Measurements from ENCODE around the gene OR2S2. TPM values are rescaled to one million over a fixed set of nuclear protein-coding genes. Genes with fewer than 3 reads are reported as not detected.

Gene OR2S2
- total RNA-seq, 2 donors from 2014 or later = not detected

- Histone ChIP-seq H3K27ac (ENCODE audit: low read depth, low read length) (no peak overlapping the region), H3K9ac (ENCODE audit: extremely low read depth, low read length, poor library complexity, severe bottlenecking) (no peak overlapping the region), H3K27me3 (ENCODE audit: control insufficient read depth, insufficient read depth, low read length, poor library complexity, severe bottlenecking) (peaks cover 23% of the 10 kb centered on the region), H3K4me3 (ENCODE audit: low read length) (no peak overlapping the region), H3K36me3 (ENCODE audit: control insufficient read depth, insufficient read depth, low read length) (no peaks in the 10 kb centered on the region), H3K9me3 (ENCODE audit: control insufficient read depth, low read length) (no peaks in the 10 kb centered on the region), H3K4me1 (ENCODE audit: control insufficient read depth, insufficient read depth, low read length) (no peaks in the 10 kb centered on the region)
- no peak for TF ChIP-seq CTCF (conservative IDR thresholded peaks at IDR 0.05)
- Mint-ChIP-seq H3K36me3 (ENCODE audit: low read depth) (no peaks in the 10 kb centered on the region), H3K9me3 (no peaks in the 10 kb centered on the region), H3K4me3 (no peak overlapping the region), H3K27ac (no peak overlapping the region), H3K4me1 (no peaks in the 10 kb centered on the region), H3K27me3 (ENCODE audit: insufficient read depth) (peaks cover 57% of the 10 kb centered on the region)
- no peak for DNase-seq
- 88 to 94% methylated on average over 2 to 3 of the region's 3 CpGs for WGBS, 2 experiments (ENCODE audit: insufficient coverage in 1 of 2, insufficient read length in 1 of 2)
These were observed 2.2 kb upstream of the OR2S2 start for GRCh38 chr9:35960039-35960655.

GRCh38 chr9:35956651-35957050 is 1.3 kb downstream of the OR2S2 start:
- Mint-ChIP-seq H3K36me3 (ENCODE audit: low read depth) (no peaks in the 10 kb centered on the region), H3K27me3 (ENCODE audit: insufficient read depth) (peaks cover 55% of the 10 kb centered on the region), H3K4me3 (no peak overlapping the region), H3K9me3 (no peaks in the 10 kb centered on the region), H3K4me1 (no peaks in the 10 kb centered on the region), H3K27ac (no peak overlapping the region)
- peaks cover 40% of the 10 kb centered on the region for H3K27me3 ChIP-seq (ENCODE audit: control insufficient read depth, insufficient read depth, low read length, poor library complexity, severe bottlenecking)
- 92 to 96% methylated on average over 5 of the region's 5 CpGs for WGBS, 2 experiments (ENCODE audit: insufficient coverage in 1 of 2, insufficient read length in 1 of 2)
- H3K9me3 ChIP-seq (ENCODE audit: control insufficient read depth, low read length) = no peaks in the 10 kb centered on the region
- H3K9ac ChIP-seq (ENCODE audit: extremely low read depth, low read length, poor library complexity, severe bottlenecking) = no peak overlapping the region
- H3K36me3 ChIP-seq (ENCODE audit: control insufficient read depth, insufficient read depth, low read length) = no peaks in the 10 kb centered on the region
- TF ChIP-seq CTCF (conservative IDR thresholded peaks at IDR 0.05) = no peak
- no peak for DNase-seq
- H3K27ac ChIP-seq (ENCODE audit: low read depth, low read length) = no peak overlapping the region
- no peaks in the 10 kb centered on the region for H3K4me1 ChIP-seq (ENCODE audit: control insufficient read depth, insufficient read depth, low read length)
- no peak overlapping the region for H3K4me3 ChIP-seq (ENCODE audit: low read length)

- Histone ChIP-seq H3K27me3 (ENCODE audit: control insufficient read depth, insufficient read depth, low read length, poor library complexity, severe bottlenecking) (peaks cover 40% of the 10 kb centered on the region), H3K9me3 (ENCODE audit: control insufficient read depth, low read length) (no peaks in the 10 kb centered on the region), H3K36me3 (ENCODE audit: control insufficient read depth, insufficient read depth, low read length) (no peaks in the 10 kb centered on the region), H3K9ac (ENCODE audit: extremely low read depth, low read length, poor library complexity, severe bottlenecking) (no peak overlapping the region), H3K27ac (ENCODE audit: low read depth, low read length) (no peak overlapping the region), H3K4me1 (ENCODE audit: control insufficient read depth, insufficient read depth, low read length) (no peaks in the 10 kb centered on the region), H3K4me3 (ENCODE audit: low read length) (no peak overlapping the region)
- Mint-ChIP-seq H3K9me3 (no peaks in the 10 kb centered on the region), H3K4me3 (no peak overlapping the region), H3K27me3 (ENCODE audit: insufficient read depth) (peaks cover 48% of the 10 kb centered on the region), H3K4me1 (no peaks in the 10 kb centered on the region), H3K27ac (no peak overlapping the region), H3K36me3 (ENCODE audit: low read depth) (no peaks in the 10 kb centered on the region)
- WGBS, 2 experiments (ENCODE audit: insufficient coverage in 1 of 2, insufficient read length in 1 of 2) = 30 to 39% methylated on average over 3 to 6 of the region's 6 CpGs
- DNase-seq = peak; percentile 80
- peak; percentile 94 for TF ChIP-seq CTCF (conservative IDR thresholded peaks at IDR 0.05)
These were observed 2.9 kb downstream of the OR2S2 start for GRCh38 chr9:35954942-35955546.

All from endodermal cell (in vitro differentiated cells).